HG03095 (cell line): ENCODE measurements around the gene ACTL9.

ENCODE experiments used
- ATAC-seq: cut with Tn5 transposase; IDR thresholded peaks from one replicate; pipeline ENCODE4 v1.9.1; 2021; ENCODE audit warnings: moderate library complexity; ENCODE audit not compliant: unreplicated experiment

Gene ACTL9

DNA sequence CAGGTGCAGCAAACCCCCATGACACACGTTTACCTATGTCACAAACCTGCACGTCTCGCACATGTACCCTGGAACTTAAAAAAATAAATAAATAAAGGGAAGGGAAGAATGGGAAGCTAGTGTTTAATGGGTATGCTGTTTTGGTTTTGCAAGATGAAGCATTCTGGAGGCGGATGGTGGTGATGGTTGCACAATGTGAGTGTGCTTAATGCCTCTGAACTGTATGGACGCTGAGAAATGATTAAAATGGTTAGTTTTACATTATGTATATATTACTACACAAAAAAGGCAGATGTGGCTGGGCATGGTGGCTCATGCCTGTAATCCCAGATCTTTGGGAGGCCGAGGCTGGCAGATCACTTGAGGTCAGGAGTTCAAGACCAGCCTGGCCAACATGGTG, 50.4 kb downstream of the ACTL9 start:
- no peak for ATAC-seq
